Measurements from ENCODE around the gene SNCAIP. TPM values are rescaled to one million over a fixed set of nuclear protein-coding genes. Genes with fewer than 3 reads are reported as not detected.

SNCAIP gene
- total RNA-seq, 1 experiment from 2014 or later: not detected

GRCh38 chr5:122400341-122400740 lies 88.3 kb downstream of the SNCAIP start:
- H3K27me3 ChIP-seq: peaks cover 2% of the 10 kb centered on the region
- no peaks in the 10 kb centered on the region for H3K9me3 ChIP-seq
- H3K36me3 ChIP-seq: no peaks in the 10 kb centered on the region
- no peak overlapping the region for H3K4me3 ChIP-seq
- DNase-seq: no peak

- H3K27me3 ChIP-seq: peaks cover 4% of the 10 kb centered on the region
- H3K4me3 ChIP-seq: no peak overlapping the region
- no peak for DNase-seq
- H3K36me3 ChIP-seq: no peaks in the 10 kb centered on the region
- no peaks in the 10 kb centered on the region for H3K9me3 ChIP-seq
These were observed 88.9 kb downstream of the SNCAIP start for GRCh38 chr5:122400938-122401337.

- DNase-seq: no peak
- Histone ChIP-seq H3K4me3 (no peak overlapping the region), H3K9me3 (no peaks in the 10 kb centered on the region), H3K27me3 (peaks cover 4% of the 10 kb centered on the region), H3K36me3 (no peaks in the 10 kb centered on the region)
These were observed 90.1 kb downstream of the SNCAIP start for GRCh38 chr5:122401976-122402725.

- Histone ChIP-seq H3K27me3 (peaks cover 4% of the 10 kb centered on the region), H3K9me3 (no peaks in the 10 kb centered on the region), H3K36me3 (no peaks in the 10 kb centered on the region), H3K4me3 (no peak overlapping the region)
- DNase-seq: no peak
These were observed 91.1 kb downstream of the SNCAIP start for GRCh38 chr5:122402955-122403685.

GRCh38 chr5:122404018-122404417 lies 92.0 kb downstream of the SNCAIP start:
- no peak for DNase-seq
- Histone ChIP-seq H3K9me3 (no peaks in the 10 kb centered on the region), H3K36me3 (no peaks in the 10 kb centered on the region), H3K4me3 (no peak overlapping the region), H3K27me3 (peaks cover 4% of the 10 kb centered on the region)

GRCh38 chr5:122404653-122405362 lies 92.8 kb downstream of the SNCAIP start:
- Histone ChIP-seq H3K27me3 (peaks cover 4% of the 10 kb centered on the region), H3K9me3 (no peaks in the 10 kb centered on the region), H3K4me3 (no peak overlapping the region), H3K36me3 (no peaks in the 10 kb centered on the region)
- no peak for DNase-seq

GRCh38 chr5:122405751-122406150 lies 93.7 kb downstream of the SNCAIP start:
- no peaks in the 10 kb centered on the region for H3K36me3 ChIP-seq
- DNase-seq: no peak
- peaks cover 4% of the 10 kb centered on the region for H3K27me3 ChIP-seq
- no peak overlapping the region for H3K4me3 ChIP-seq
- no peaks in the 10 kb centered on the region for H3K9me3 ChIP-seq

- H3K4me3 ChIP-seq: no peak overlapping the region
- H3K27me3 ChIP-seq: peaks cover 4% of the 10 kb centered on the region
- no peaks in the 10 kb centered on the region for H3K9me3 ChIP-seq
- DNase-seq: no peak
- no peaks in the 10 kb centered on the region for H3K36me3 ChIP-seq
These were observed 94.1 kb downstream of the SNCAIP start for GRCh38 chr5:122406181-122406580.

GRCh38 chr5:122408592-122409224 lies 96.7 kb downstream of the SNCAIP start:
- Histone ChIP-seq H3K9me3 (no peaks in the 10 kb centered on the region), H3K4me3 (no peak overlapping the region), H3K36me3 (no peaks in the 10 kb centered on the region), H3K27me3 (peaks cover 5% of the 10 kb centered on the region)
- DNase-seq: no peak

GRCh38 chr5:122412966-122413365 lies 100.9 kb downstream of the SNCAIP start:
- Histone ChIP-seq H3K36me3 (no peaks in the 10 kb centered on the region), H3K4me3 (no peak overlapping the region), H3K9me3 (no peaks in the 10 kb centered on the region), H3K27me3 (peaks cover 9% of the 10 kb centered on the region)
- no peak for DNase-seq

- peaks cover 9% of the 10 kb centered on the region for H3K27me3 ChIP-seq
- H3K9me3 ChIP-seq: no peaks in the 10 kb centered on the region
- H3K36me3 ChIP-seq: no peaks in the 10 kb centered on the region
- H3K4me3 ChIP-seq: no peak overlapping the region
- no peak for DNase-seq
These were observed 101.7 kb downstream of the SNCAIP start for GRCh38 chr5:122413722-122414121.

- H3K27me3 ChIP-seq: peaks cover 9% of the 10 kb centered on the region
- no peak overlapping the region for H3K4me3 ChIP-seq
- H3K36me3 ChIP-seq: no peaks in the 10 kb centered on the region
- DNase-seq: peak; percentile 46
- no peaks in the 10 kb centered on the region for H3K9me3 ChIP-seq
These were observed 103.2 kb downstream of the SNCAIP start for GRCh38 chr5:122415030-122415800.

- Histone ChIP-seq H3K36me3 (no peaks in the 10 kb centered on the region), H3K9me3 (no peaks in the 10 kb centered on the region), H3K4me3 (no peak overlapping the region), H3K27me3 (peaks cover 9% of the 10 kb centered on the region)
- DNase-seq: no peak
These were observed 103.7 kb downstream of the SNCAIP start for GRCh38 chr5:122415801-122416120.

GRCh38 chr5:122419142-122419894 lies 107.3 kb downstream of the SNCAIP start:
- no peaks in the 10 kb centered on the region for H3K36me3 ChIP-seq
- H3K4me3 ChIP-seq: no peak overlapping the region
- H3K27me3 ChIP-seq: peaks cover 7% of the 10 kb centered on the region
- DNase-seq: no peak
- no peaks in the 10 kb centered on the region for H3K9me3 ChIP-seq

GRCh38 chr5:122420091-122420490 lies 108.1 kb downstream of the SNCAIP start:
- Histone ChIP-seq H3K27me3 (peaks cover 7% of the 10 kb centered on the region), H3K36me3 (no peaks in the 10 kb centered on the region), H3K9me3 (no peaks in the 10 kb centered on the region), H3K4me3 (no peak overlapping the region)
- DNase-seq: no peak

Measured in MG63 (cell line).